CD4-positive, alpha-beta T cell treated with Interleukin-10 for 1 hour (primary cell): ENCODE measurements around the gene PTEN.

Experiments
- DNase-seq: peaks from one replicate; pipeline ENCODE4 v3.0.0-alpha.2; 2020

The PTEN gene

DNA sequence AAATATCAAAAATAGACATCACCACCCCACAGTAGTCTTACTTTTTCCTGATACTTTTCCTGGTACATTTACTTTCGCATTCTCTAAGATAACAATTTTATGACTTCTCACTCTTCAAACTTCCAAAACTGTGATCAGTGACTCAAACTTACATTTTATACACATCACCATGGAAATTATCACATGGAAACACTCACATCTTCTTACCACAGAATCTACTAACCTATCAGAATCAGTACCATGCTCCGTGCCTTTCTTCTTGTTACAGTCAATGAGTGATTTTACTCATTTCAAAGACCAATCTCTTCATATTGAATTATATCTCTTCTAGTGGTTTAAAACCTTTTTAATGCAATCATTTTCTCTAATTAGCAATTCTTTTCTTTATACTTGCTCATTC, 120.3 kb downstream of the PTEN start:
- DNase-seq = no peak

DNA sequence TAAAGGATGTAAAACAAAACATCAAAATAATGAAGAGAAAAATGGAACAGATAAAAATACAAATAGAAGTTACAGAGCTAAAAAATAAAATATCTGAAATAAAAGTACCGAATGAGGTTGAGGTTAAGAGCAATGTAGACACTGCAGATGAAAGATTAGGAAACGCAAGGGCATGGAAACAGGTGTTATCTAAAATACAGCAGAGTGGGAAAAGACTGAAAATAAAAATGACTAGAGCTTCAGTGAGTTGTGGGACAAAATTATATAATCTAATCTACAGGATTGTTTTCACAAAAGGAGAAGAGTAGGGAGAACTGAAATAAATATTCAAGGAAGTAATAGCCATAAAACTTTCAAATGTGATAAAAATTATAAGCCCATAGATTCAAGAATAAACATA, 123.8 kb downstream of the PTEN start:
- no peak for DNase-seq

DNA sequence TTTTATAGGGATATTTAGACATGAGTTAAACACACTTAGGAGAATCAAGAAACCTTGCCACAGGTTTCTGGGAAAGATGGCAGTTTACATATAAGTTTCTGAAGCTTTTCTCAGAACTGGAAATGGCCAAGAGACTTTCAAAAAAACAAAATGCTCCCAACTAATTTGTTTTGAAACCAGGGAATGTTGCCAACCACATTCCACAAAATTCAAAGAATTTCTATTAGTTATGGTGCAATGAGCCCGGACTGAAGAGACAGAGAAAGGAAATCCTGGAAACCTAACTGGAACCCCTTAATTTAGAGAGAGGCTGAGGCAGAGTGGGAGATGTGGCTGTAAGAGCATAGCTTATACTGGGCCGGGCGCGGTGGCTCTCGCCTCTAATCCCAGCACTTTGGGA, 128.5 kb downstream of the PTEN start:
- no peak for DNase-seq

DNA sequence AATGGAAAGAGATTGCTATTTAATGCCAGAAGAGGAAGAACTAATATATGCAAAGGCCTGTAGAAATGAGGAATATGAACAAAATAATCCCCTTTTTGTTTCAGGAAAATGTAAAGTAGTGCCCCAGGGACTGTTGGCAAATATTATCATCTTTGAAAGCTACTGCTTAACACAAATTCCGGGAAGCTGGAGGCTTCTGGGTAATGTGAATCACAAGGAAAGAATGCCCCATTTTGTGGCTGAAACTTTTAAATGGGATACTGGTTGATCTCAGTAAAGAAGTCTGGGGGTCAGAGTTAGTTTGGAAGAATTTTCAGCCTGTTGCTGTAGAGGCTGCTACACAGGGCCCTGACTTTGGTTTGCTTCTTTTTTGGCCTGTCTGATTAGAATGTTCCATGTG, 141.0 kb downstream of the PTEN start:
- no peak for DNase-seq

DNA sequence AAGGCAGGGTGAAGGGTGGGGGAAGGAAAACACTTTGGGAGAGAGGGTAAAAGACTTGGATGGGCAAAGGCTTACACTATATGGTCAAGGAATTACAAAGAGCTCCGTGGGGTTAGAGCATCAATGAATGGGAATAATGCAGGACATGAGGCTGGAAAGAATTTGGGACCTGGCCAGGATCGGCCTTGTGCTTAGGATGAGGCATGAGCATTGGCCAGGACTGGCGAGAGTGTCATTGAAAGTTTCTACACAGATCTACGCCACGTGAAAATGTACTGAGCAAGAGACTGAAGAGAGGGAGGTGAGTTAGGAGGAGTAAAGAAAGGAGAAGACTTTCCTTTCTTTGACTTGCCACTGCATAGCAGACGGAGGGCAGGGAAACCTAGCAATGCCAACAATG, 142.8 kb downstream of the PTEN start:
- no peak for DNase-seq

DNA sequence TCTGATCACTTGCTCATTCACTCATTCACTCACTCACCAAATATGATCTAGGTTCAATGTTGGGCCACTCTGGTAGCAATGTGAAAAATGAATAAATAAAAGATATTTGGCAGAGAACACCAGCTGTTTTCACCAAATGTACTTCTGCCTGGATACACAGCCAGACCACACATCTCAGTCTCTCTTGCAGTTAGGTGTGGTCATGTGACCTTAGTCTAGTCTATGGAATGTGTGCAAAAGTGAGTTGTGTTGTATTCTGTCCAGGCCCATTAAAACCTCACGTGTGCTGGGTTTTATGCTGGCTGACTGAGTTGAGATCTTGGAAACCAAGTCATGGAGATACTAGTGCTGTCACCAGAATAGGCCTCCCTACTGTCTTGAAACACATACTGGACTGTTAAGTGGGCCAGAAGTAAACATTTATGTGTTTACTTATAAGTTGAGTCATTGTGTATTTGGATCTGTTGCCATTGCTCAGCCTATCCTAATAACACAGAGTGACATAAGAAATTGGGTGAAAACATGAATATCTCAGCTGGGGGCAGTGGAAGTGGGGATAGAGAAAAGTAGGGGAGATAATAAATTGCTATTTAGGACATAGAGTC, 145.5 kb downstream of the PTEN start:
- no peak for DNase-seq

DNA sequence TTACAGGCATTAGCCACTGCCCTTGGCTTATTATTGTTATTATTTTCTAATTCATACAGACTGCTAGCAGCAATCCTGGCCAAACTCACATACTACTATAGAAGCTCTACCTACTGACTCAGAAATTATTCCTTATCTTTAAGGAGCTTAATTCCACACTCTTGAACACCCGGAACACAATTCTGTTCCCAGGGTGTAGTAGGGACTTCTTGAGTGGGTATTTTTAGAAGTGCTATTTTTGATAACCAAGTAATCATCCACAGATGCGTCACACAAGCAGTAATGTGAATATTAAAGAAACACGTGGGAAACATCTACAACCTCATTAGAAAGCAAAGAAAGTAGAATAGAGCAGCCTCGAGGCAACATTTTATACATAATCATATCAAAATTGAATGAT, 149.2 kb downstream of the PTEN start:
- DNase-seq = no peak

DNA sequence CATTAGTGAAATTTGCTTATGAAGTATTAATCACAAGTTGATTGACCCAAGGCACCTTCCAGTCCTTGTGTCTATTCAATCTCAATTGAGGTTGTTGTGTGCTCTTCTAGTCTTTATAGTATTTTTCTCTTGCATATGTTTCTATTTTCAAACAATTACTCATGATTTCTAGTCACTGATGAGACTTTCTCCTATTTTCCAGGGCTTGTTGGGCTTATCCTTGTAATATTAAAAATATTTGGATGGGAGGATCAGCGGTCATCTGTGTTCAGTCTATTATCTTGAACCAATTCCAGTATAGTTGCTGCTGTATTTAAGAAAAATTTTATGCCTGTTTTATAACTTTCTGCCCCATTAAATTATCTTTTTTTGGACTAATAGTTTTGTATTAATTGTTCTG, 154.4 kb downstream of the PTEN start:
- no peak for DNase-seq

DNA sequence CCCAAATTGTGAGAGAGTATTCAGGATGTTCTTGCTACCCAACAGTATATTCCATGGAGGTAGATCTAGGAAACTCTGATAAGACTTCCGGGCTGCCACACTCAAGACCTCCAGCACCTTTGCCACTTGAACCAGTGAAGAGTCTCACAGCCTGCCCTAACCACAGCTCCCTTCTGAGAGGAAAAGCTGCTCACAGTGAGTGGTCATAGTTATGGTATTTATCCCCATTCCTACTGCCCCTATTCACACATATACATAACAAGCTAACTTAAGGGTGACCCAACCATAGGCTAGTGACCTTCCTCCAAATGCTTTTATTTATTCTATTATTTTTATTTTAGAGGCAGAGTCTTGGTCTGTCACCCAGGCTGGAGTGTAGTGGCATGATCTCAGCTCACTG, 156.3 kb downstream of the PTEN start:
- no peak for DNase-seq
